OCI-LY3 (cell line): ENCODE measurements around the gene HPGDS.

ENCODE experiments used
- EZH2phosphoT487 ChIP-seq: fragments of 200-600 bp; shearing (Covaris generic); IDR thresholded peaks from 2 replicates; pipeline ENCODE4 v1.6.1; 2018; ENCODE audit warnings: antibody characterized with exemption, mixed run types, low read depth
- TF ChIP-seq, protein P1 (sequence below): fragments of 200-600, 300-600 bp; sonication (generic); IDR thresholded peaks from 2 replicates; pipeline ENCODE4 v1.5.1; 2014; ENCODE audit warnings: antibody characterized with exemption, low read length, low read depth

DNA sequence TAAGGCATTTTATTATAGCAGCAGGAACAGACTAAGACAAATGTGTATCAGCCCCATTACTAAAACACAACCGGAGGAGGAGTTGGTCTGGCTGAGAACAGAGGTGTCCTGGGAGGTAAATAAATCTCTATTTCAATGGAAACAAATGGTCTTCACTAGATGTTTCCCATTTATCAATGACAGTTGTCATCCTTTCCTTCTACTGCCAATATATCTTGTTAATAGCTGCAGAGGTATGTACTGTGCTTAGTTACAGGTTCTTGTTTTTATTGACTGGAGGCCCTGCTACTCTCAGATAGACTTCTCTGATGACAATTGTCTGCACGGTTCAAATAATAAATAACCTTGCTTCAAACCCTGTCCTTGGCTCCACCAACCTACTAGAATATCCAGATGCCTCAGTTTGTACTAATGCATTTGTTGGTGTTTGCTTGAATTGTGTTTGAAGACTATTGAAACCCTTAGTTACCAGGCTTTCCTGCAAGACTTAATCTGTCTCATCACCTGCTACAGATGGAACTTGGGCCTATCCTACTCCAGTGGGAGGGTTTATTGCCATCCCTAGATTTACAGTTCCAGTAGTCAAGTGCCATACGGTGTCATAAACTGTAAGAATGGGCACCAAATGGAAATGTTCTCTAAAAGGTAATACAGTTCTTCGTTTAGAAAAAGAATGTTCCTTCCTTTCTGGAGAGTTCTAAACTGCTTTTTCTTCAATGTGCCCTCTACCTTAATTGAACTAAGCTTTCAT lies 29.8 kb upstream of the HPGDS start:
- TF ChIP-seq, protein P1, sequence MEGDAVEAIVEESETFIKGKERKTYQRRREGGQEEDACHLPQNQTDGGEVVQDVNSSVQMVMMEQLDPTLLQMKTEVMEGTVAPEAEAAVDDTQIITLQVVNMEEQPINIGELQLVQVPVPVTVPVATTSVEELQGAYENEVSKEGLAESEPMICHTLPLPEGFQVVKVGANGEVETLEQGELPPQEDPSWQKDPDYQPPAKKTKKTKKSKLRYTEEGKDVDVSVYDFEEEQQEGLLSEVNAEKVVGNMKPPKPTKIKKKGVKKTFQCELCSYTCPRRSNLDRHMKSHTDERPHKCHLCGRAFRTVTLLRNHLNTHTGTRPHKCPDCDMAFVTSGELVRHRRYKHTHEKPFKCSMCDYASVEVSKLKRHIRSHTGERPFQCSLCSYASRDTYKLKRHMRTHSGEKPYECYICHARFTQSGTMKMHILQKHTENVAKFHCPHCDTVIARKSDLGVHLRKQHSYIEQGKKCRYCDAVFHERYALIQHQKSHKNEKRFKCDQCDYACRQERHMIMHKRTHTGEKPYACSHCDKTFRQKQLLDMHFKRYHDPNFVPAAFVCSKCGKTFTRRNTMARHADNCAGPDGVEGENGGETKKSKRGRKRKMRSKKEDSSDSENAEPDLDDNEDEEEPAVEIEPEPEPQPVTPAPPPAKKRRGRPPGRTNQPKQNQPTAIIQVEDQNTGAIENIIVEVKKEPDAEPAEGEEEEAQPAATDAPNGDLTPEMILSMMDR = no peak
- TF ChIP-seq EZH2phosphoT487 = no peak
